IPS DF 4.7 (cell line): Measurements from ENCODE around the gene RUSC1.
"Not testable (repeated sequence)": the region's sequence is repeated elsewhere in the genome, so short reads cannot be mapped to it uniquely, and the experiment has no call there.

Experiments used
- DNase-seq: peaks from one replicate; pipeline ENCODE4 v3.0.0-alpha.2; 2013; ENCODE audit warnings: low spot score; ENCODE audit errors: extremely low read depth

Gene RUSC1

DNA sequence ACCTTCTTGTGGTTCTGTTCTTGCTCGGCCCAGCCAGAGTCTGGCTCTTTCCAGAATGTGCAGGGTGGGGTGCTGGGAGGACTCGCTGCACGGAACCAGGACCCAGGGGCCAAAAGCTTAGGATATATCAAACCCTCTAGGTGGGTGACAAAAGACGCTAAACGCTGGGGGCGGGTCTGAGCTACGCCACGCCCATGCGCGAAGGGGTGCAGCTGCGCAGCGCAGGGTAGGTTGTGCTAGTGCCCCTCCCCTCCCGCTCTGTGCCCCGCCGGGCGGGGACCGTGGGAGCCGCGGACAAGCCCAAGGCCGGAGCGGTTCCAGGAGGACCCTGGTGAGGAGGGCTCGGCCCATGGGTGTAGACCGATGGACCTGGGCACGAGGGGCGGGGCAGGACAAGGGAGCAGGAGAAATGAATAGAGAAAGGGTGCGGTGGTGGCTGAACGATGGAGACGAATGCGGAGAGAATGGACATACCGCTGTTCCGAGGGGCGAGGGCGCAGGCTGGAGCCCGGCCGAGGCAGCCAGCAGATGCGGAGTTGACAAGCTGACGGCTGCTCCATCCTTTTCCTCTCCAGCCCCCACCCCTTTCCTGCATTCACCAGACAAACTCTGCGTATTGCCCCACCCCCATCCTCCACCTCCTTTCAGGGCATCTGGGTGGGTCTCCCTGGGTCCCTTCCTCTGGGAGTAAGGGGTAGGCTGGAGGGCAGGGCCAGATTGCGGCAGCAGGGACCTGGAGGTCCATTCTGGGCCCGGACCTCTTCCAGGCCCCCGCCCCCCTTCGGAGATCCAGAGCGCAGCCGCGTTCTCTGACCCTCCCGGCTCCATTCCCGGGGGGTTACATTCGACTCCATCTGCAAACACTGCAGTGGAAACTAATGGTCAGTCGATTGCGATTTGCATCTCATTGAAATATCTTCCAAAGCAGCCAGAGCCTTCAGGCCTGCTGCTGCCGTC, at the start of gene RUSC1:
Gene RUSC1, plus strand, starts transcription at position 234 of the 957 bp plus-strand sequence. CDS start 880 bp downstream, outside the sequence.
- no peak for DNase-seq

DNA sequence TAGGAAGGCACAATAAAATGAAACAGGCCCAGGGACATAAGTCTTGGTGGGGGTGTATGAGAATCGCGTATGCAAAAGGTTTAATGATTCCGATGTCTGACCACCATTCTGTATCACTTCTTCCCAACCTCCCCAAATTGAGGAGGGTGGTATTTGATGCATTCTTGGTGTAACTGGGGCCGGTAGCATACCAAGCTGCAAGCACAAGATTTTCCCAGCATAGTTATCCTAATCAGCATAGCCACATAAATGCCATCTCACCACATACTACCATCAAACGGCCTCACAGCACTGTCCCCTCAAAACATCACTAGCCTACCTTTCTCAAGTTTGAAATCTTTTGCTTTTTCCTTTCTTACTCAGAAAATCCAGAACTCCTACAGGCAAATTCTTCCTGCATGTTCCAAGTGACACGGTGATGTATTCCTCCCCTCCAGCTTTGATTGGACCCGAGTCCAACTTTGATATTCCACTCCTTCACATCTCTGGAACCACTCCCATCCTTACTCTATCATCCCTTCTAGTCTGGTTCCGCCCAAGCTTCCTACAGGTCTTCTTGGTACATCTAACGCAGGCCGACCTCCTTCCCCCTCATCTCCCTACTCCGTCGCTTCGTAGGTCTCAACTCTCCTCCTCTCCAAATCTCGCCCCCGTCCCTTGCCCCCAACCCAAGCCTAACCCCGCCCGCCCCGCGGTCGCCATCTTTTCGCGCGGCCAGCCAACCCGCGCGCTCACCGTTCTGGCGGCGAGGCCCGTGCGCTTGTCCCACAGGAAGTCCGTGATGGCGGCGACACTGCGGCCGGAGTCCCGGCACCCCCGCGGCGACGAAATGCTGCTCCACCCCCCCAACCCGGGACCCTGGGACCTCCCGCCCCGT, 48.0 kb upstream of the RUSC1 start:
- no peak for DNase-seq

DNA sequence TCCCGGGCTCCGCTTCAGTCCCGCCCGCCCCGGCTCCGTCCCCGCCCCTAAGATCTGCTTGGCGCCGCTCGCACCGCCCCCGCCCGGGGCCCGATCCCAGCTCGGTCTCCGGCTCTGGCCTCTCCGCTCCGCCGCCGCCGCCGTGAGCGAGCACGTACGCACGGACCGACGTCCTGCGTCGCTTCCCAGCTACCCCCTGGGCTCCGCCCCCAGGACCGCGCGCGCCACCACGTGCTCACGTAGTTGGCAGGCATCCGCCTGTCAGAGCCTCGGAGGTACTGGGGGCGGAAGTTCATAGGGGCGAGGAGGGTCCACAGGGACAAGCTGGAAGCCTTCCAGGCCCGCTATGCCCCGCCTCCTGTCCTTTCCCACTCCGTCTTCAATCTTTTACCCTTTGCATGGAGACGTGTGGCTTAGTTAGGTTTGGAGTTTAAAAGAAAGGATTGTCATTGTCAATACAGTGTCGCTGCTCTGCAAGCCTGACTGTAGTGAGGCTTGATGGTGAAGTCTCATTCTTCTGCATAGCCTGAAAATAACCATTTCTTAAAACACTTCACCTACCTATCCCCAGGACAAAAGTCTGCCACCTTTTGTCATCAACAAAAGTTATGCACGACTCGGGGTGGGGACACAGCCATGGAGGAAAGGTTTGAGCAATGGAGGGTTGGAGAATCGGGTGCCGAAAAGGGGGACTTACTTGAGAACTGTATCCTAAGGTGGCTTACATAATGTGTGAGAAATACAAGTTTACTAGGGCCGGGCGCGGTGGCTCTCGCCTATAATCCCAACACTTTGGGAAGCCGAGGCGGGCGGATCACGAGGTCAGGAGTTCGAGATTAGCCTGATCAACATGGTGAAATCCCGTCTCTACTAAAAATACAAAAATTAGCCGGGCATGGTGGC, 47.1 kb upstream of the RUSC1 start, which contains the start of gene CLK2:
Gene CLK2, minus strand, starts transcription at position 162 of the 903 bp plus-strand sequence. CDS start 2,527 bp downstream, outside the sequence.
- no peak for DNase-seq

DNA sequence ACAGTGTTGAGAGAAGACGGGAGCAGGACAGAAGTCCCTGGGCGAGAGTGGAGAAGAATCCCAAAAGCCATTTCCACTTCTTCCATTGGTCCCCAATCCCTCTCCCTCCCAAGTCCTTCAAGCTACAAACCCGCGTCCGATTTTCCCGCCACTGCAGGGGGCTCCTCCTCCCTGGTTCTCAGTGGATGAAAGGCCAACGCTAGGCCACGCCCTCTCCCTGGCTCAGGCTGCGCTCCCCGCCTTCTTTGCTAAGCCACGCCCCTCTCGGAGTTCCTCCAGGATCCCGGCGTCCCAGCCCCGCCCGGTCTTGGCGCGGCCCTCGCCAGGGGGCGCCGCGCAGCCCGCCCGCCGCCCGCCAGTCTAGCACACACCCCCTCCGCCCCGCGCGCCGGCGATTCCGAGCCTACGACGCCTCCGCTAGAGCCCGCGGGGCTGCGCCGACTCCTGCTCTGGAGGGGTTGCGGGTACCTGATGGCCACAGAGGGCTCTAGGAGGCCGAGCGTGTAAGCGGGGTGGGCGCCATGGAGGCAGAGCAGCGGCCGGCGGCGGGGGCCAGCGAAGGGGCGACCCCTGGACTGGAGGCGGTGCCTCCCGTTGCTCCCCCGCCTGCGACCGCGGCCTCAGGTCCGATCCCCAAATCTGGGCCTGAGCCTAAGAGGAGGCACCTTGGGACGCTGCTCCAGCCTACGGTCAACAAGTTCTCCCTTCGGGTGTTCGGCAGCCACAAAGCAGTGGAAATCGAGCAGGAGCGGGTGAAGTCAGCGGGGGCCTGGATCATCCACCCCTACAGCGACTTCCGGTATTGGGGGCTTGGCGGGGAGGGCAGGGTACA, 43.4 kb upstream of the RUSC1 start, which contains the start of gene HCN3:
Gene HCN3, plus strand, starts transcription at position 394 of the 832 bp plus-strand sequence. Its CDS starts 128 bp downstream, at position 522.
- DNase-seq = peak; percentile 97

DNA sequence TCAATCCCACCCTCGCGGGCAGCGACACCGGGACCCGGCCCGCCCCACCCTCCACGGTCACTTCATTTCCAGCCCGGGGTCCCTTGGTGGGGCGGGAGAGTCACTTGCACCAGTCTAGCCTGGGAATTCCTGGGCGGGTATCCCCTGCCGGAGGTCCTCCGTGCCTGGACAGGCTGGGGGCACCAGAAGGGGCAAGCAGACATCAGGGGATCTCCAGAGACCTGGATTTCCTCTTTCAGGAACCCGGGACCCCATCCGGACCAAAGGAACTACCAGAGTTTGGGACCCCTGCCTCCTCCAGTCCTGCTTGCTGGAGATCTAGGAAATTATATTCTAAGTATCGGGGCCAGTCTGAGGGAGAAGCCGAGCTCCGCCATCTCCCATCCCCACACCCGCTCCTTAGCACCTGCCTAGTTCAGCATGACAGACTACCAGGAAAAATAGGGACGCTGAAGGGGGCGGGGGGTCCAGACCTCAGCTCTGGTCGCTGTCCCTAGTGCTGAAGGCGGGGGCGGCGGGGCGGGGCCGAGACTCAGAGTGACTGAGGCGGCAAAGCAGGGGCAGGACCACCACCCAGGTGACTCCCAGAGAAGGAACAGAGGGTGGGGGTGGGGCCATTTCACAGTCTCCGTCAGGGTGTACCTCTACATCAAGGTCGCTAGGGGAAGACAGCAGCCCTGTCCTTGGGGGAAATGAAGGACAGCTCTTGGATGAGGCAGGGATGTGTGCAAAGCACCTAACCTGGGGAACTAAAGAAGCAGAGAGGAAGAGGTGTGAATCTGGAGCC, 42.6 kb upstream of the RUSC1 start:
- no peak for DNase-seq

DNA sequence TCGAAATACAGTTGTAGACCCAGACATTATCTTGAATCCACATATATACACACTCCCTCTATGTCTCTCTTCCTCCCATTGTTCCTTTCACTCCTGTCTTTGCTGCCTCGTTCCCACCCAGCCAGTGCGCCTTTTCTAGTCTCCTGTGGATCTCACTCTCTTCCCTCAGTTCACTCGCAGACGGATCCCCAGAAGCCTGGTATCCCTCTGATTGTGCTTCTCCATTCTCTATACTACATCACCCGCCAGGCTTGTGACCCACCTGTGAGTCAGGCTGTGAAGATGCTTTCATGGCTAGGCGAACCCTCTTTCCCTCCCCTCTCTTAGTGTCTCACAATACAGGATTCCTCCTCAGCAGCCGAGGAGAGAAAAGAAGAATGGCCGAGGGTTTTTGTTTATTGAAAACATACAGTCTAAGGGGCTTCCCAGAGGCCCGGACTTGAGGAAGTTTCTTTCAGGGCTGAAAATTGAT, 42.0 kb upstream of the RUSC1 start:
- DNase-seq = no peak

- DNase-seq = no peak
Observed at GRCh38 chr1:155279268-155279667, 41.4 kb upstream of the RUSC1 start.

DNA sequence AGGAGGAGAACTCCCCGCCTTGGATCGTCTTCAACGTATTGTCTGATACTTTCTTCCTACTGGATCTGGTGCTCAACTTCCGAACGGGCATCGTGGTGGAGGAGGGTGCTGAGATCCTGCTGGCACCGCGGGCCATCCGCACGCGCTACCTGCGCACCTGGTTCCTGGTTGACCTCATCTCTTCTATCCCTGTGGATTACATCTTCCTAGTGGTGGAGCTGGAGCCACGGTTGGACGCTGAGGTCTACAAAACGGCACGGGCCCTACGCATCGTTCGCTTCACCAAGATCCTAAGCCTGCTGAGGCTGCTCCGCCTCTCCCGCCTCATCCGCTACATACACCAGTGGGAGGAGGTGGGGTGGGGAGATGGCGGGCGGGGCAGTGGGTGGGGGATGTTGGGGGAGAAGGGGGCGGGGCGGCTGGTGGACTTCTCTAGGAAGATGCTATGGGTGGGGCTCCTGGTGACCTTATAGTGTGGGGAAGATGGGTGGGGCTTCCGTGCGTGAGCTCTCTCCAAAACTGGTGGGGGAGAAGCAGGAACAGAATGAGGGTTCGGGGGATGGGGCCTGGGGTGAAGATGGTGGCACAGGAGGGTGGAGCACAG, 38.1 kb upstream of the RUSC1 start:
- no peak for DNase-seq

- DNase-seq = no peak
Observed at GRCh38 chr1:155284476-155284875, 36.2 kb upstream of the RUSC1 start.

DNA sequence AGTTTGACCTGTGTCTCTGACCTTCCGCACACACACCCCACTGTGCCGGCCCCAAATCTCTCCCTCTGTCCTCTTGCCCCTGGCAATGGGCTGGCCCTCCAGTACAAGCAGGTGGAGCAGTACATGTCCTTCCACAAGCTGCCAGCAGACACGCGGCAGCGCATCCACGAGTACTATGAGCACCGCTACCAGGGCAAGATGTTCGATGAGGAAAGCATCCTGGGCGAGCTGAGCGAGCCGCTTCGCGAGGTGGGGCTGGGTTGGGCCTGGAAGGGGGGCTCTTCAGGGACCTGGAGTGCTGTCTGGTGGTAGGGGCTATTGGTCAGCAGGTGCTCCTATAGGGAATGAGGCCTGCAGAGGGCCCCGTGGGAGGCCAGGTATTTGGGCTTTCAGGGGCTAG, 35.6 kb upstream of the RUSC1 start:
- no peak for DNase-seq

GRCh38 chr1:155285631-155286044, 35.1 kb upstream of the RUSC1 start:
- no peak for DNase-seq

DNA sequence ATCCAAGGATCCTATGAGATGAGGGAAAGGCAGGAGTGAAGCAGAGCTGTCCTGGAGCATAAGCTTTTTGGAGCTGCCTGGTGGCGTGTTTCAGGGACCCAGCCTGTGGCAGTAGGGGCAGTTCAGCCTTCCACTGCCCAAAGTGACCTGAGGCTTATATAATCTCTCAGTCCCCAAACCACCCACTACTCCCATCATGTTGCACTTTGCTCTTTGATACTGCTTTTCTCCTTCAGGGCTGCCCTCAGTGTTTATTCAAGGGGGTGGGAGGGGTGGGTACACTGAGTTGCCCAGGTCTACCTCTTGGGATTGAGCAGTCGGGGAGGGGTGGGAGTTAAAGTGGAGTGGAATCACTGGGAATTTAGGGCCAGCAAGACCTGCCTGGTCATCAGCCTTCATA, 34.1 kb upstream of the RUSC1 start:
- DNase-seq = no peak

- no peak for DNase-seq
Observed at GRCh38 chr1:155287987-155288543, 32.6 kb upstream of the RUSC1 start.

- DNase-seq = not testable (repeated sequence)
Observed at GRCh38 chr1:155291006-155291405, 29.7 kb upstream of the RUSC1 start.

- DNase-seq = no peak
Observed at GRCh38 chr1:155293086-155293749, 27.5 kb upstream of the RUSC1 start.

DNA sequence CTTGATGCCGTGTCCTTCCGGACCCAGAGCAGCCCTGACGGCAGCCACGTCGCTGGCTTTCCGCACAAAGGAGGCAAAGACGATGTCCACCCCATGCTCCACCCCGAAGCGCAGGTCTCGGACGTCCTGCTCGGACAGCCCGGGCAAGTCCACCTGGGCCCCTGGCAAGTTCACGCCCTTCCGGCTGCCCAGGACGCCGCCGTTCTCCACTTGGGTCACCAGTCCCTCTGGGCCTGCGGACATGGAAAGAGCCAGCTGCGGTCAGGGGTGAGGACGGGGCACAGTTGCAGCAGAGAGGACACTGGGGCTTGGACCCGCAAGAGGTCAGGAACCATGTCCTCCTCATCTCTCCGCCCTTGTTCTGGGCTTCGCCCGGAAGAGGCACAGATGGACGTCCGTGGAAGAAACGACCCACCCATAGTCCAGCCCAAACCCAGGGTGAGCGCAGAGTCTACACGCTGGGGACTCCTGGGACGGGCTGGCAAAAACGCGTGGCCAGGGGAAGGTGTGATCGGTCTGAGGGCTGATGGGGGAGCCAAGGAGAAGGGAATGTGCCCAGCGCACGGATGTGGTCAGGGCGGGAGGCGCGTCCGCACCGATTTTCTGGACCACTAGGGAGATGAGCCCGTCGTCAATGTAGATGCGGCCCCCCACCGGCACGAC, 26.0 kb upstream of the RUSC1 start:
- no peak for DNase-seq
